HepG2 (cell line): ENCODE data around the gene MYLK. TPM values are rescaled to one million over a fixed set of nuclear protein-coding genes. Genes with fewer than 3 reads are reported as not detected.

Source experiments
- ATAC-seq: fragments of 200-7000 bp; cut with Tn5 transposase; 3 replicates; pipeline ENCODE4 v1.9.1; 2020; ENCODE audit warnings: mild to moderate bottlenecking, moderate library complexity
- BruUV-seq: library from RNA; stranded (reverse); fragments of 400-500 nt; replicated peaks from 2 replicates; lab custom pipeline; 2021; lab: Mats Ljungman, UMichigan
- CTCF ChIA-PET: fragments of 300-600 bp; formaldehyde crosslinking; extraction: SDS; loops from one replicate; lab custom pipeline; 2021; ENCODE audit warnings: low total read pairs, inconsistent platforms, low intra/inter-chr PET ratio; lab: Yijun Ruan, JAX
- POLR2A ChIA-PET: fragments of 350-600 bp; sonication (Branson Sonifier 250); formaldehyde crosslinking; loops from one replicate; lab custom pipeline; 2020; ENCODE audit warnings: antibody characterized with exemption, inconsistent platforms; lab: Yijun Ruan, JAX
- DNase-seq: peaks from one replicate; pipeline ENCODE4 v3.0.0-alpha.2; 2015; ENCODE audit warnings: low spot score
- FAIRE-seq: peaks from 3 replicates; lab custom pipeline; 2011; peaks lifted over from hg19 to GRCh38; lab: Jason Lieb, UNC
- H2AFZ ChIP-seq: one replicate; pipeline ENCODE4 v1.6.1; 2011; ENCODE audit warnings: low read length, inconsistent platforms
- H3K27ac ChIP-seq: fragments of 300-600 bp; 3 replicates; pipeline ENCODE4 v1.8.0; 2011; ENCODE audit warnings: mixed run types, mild to moderate bottlenecking, mixed read lengths, low read length, inconsistent platforms; ENCODE audit not compliant: insufficient read depth; ENCODE audit errors: extremely low read length
- H3K27me3 ChIP-seq, 2 experiments: fragments of 200-600 bp in 1 of 2; 2 replicates in 1 of 2; 3 replicates in 1 of 2; pipeline versions ENCODE4 v1.6.0 to v1.8.0; 2011; ENCODE audit warnings: low read length in 2 of 2, mild to moderate bottlenecking in 2 of 2, moderate library complexity in 2 of 2, inconsistent platforms in 1 of 2; ENCODE audit not compliant: insufficient read depth in 2 of 2, control insufficient read depth in 1 of 2
- H3K36me3 ChIP-seq, 2 experiments: fragments of 200-600 bp in 1 of 2; replicated peaks in 1 of 2; 2 replicates in 1 of 2; 3 replicates in 1 of 2; pipeline versions ENCODE4 v1.5.1 to v1.8.0; 2011; ENCODE audit warnings: low read length in 2 of 2, inconsistent platforms in 1 of 2; ENCODE audit not compliant: insufficient read depth in 2 of 2, control insufficient read depth in 1 of 2
- H3K4me1 ChIP-seq: 2 replicates; pipeline ENCODE4 v1.5.1; 2012; ENCODE audit warnings: low read length, inconsistent platforms; ENCODE audit not compliant: insufficient read depth
- H3K4me2 ChIP-seq: 2 replicates; pipeline ENCODE4 v1.6.0; 2011; ENCODE audit warnings: low read depth, low read length, inconsistent platforms
- H3K4me3 ChIP-seq, 3 experiments: fragments of 200-600 bp in 1 of 3; sonication (generic), shearing (Covaris generic) in 1 of 3; replicated peaks in 1 of 3; 2 replicates each; pipeline ENCODE4 v1.5.1; 2011 to 2016; ENCODE audit warnings: low read length in 3 of 3, inconsistent platforms in 2 of 3, low read depth in 2 of 3, mild to moderate bottlenecking in 2 of 3, control low read depth in 1 of 3, mixed read lengths in 1 of 3; ENCODE audit not compliant: insufficient read depth in 1 of 3
- H3K79me2 ChIP-seq: one replicate; pipeline ENCODE4 v1.6.1; 2011; ENCODE audit warnings: low read length, inconsistent platforms; ENCODE audit not compliant: insufficient read depth
- H3K9ac ChIP-seq: 2 replicates; pipeline ENCODE4 v1.6.0; 2011; ENCODE audit warnings: mild to moderate bottlenecking, low read depth, low read length, inconsistent platforms; ENCODE audit not compliant: insufficient read depth
- H3K9me3 ChIP-seq: 2 replicates; pipeline ENCODE4 v1.5.1; 2012; ENCODE audit warnings: mild to moderate bottlenecking, low read length
- H4K20me1 ChIP-seq: 2 replicates; pipeline ENCODE4 v1.6.0; 2011; ENCODE audit warnings: inconsistent platforms, mild to moderate bottlenecking, low read length, moderate library complexity; ENCODE audit not compliant: insufficient read depth
- MTF1 ChIP-seq: sonication (generic); formaldehyde crosslinking; IDR thresholded peaks from 2 replicates; pipeline ENCODE4 v1.5.0; 2020; ENCODE audit warnings: missing genetic modification reagents
- PRDM15 ChIP-seq: sonication (generic); formaldehyde crosslinking; IDR thresholded peaks from 2 replicates; pipeline ENCODE4 v1.4.0; 2020; ENCODE audit warnings: missing genetic modification reagents
- REL ChIP-seq: sonication (generic); formaldehyde crosslinking; conservative IDR thresholded peaks from 2 replicates; pipeline ENCODE4 v1.8.0; 2022; ENCODE audit warnings: mild to moderate bottlenecking, missing genetic modification reagents, moderate library complexity
- RXRB ChIP-seq: IDR thresholded peaks from 2 replicates; pipeline ENCODE4 v1.6.1; 2016; ENCODE audit warnings: borderline replicate concordance, missing genetic modification reagents, missing compliant biosample characterization
- TBX3 ChIP-seq: fragments of 450-650 bp; IDR thresholded peaks from 2 replicates; pipeline ENCODE4 v1.6.1; 2017; ENCODE audit warnings: antibody characterized with exemption, mild to moderate bottlenecking, inconsistent platforms, borderline replicate concordance
- ZMAT3 ChIP-seq: sonication (generic); formaldehyde crosslinking; conservative IDR thresholded peaks from 2 replicates; pipeline ENCODE4 v1.7.0; 2021; ENCODE audit warnings: missing genetic modification reagents
- ZNF367 ChIP-seq: sonication (generic); formaldehyde crosslinking; IDR thresholded peaks from 2 replicates; pipeline ENCODE4 v1.4.0; 2020; ENCODE audit warnings: missing genetic modification reagents, borderline replicate concordance
- ZNF766 ChIP-seq: sonication (generic); formaldehyde crosslinking; IDR thresholded peaks from 2 replicates; pipeline ENCODE4 v1.5.0; 2020; ENCODE audit warnings: missing genetic modification reagents, borderline replicate concordance
- ZNF773 ChIP-seq: sonication (generic); formaldehyde crosslinking; IDR thresholded peaks from 2 replicates; pipeline ENCODE4 v1.4.0; 2020; ENCODE audit warnings: missing genetic modification reagents, borderline replicate concordance
- ZNF792 ChIP-seq: IDR thresholded peaks from 2 replicates; pipeline ENCODE4 v1.6.1; 2016
- WGBS: methylation state at CpG from one replicate; pipeline ENCODE4 v1.1.6; 2017; ENCODE audit warnings: low lambda C conversion rate; 5-methylcytosine and 5-hydroxymethylcytosine counted together
- in situ Hi-C: cut with HindIII; loops from 2 replicates; pipeline ENCODE4 v1.10.0; 2017; ENCODE audit warnings: low pct_unique_long_range_greater_than_20kb; ENCODE audit not compliant: extremely low pct_ligation_motif_present
- intact Hi-C: fragments of 100-400 bp; cut with micrococcal nuclease; formaldehyde crosslinking; loops from one replicate; pipeline ENCODE4 v1.10.0; 2022; ENCODE audit not compliant: unreplicated experiment
- polyA plus RNA-seq, 8 experiments: library from polyadenylated mRNA; depleted of rRNA in 3 of 8; stranded (reverse) in 7 of 8; unstranded in 1 of 8; fragments of >200 nt; fragmentation: Illumina TruSeq in 4 of 8; extraction: Trizol in 4 of 8; gene quantifications; 2 replicates each; pipeline versions ENCODE4 v1.2.1 to v1.2.3, GENCODE V29; 2011 to 2016; ENCODE audit warnings: low read depth in 4 of 8, missing spikeins in 1 of 8, mixed read lengths in 1 of 8; ENCODE audit not compliant: insufficient read depth in 1 of 8
- total RNA-seq, 5 experiments: library from RNA; depleted of rRNA; stranded (reverse); fragments of >200 nt; fragmentation: Illumina TruSeq; extraction: Trizol; gene quantifications; 2 replicates each; pipeline ENCODE4 v1.2.3, GENCODE V29; 2016; ENCODE audit warnings: low read depth in 1 of 5
- TF ChIP-seq, protein P1 (sequence below): sonication (generic); formaldehyde crosslinking; IDR thresholded peaks from 2 replicates; pipeline ENCODE4 v1.8.0; 2022; ENCODE audit warnings: missing genetic modification reagents, mild to moderate bottlenecking, inconsistent platforms, borderline replicate concordance
- TF ChIP-seq, protein P2 (sequence below): sonication (generic); formaldehyde crosslinking; IDR thresholded peaks from 2 replicates; pipeline ENCODE4 v1.5.1; 2020; ENCODE audit warnings: mild to moderate bottlenecking, missing genetic modification reagents, moderate library complexity
- TF ChIP-seq, protein P3 (sequence below): sonication (generic); formaldehyde crosslinking; IDR thresholded peaks from 2 replicates; pipeline ENCODE4 v1.4.0; 2020; ENCODE audit warnings: missing genetic modification reagents, mild to moderate bottlenecking, borderline replicate concordance
- TF ChIP-seq, protein P4 (sequence below): sonication (generic); formaldehyde crosslinking; IDR thresholded peaks from 2 replicates; pipeline ENCODE4 v1.4.0; 2020; ENCODE audit warnings: mild to moderate bottlenecking, missing genetic modification reagents

MYLK gene
- total and polyA plus RNA-seq, 2 of the 13 experiments (the other 11 are each of a cell fraction or from before 2014, with no cell fraction given), result 10.6 to 34.9 TPM

GRCh38 chr3:123658852-123659206, 225.3 kb downstream of the MYLK start:
- no peaks in the 10 kb centered on the region for H4K20me1 ChIP-seq
- WGBS, result 100% methylated on average over 1 of the region's 1 CpG
- peaks cover 14 to 39% of the 10 kb centered on the region in 2 experiments for H3K36me3 ChIP-seq
- H3K27me3 ChIP-seq, result no peaks in the 10 kb centered on the region
- H3K4me2 ChIP-seq, result no peak overlapping the region
- no peaks in the 10 kb centered on the region for H3K9me3 ChIP-seq
- H3K4me1 ChIP-seq, result peaks cover 7% of the 10 kb centered on the region
- no peak overlapping the region for H3K27ac ChIP-seq
- in situ Hi-C loops (loop anchor here (5.0 kb wide), 1 partner anchor 38 kb away; no protein-coding TSS in a partner anchor), intact Hi-C loops (no loop called here)
- POLR2A ChIA-PET, result no interaction called here
- ATAC-seq (no peak), DNase-seq (no peak), FAIRE-seq (no peak)
- H3K4me3 ChIP-seq, result no peak overlapping the region
- no peak overlapping the region for H2AFZ ChIP-seq
- H3K9ac ChIP-seq, result no peak overlapping the region
- CTCF ChIA-PET, result no interaction called here
- TF ChIP-seq, protein P1, sequence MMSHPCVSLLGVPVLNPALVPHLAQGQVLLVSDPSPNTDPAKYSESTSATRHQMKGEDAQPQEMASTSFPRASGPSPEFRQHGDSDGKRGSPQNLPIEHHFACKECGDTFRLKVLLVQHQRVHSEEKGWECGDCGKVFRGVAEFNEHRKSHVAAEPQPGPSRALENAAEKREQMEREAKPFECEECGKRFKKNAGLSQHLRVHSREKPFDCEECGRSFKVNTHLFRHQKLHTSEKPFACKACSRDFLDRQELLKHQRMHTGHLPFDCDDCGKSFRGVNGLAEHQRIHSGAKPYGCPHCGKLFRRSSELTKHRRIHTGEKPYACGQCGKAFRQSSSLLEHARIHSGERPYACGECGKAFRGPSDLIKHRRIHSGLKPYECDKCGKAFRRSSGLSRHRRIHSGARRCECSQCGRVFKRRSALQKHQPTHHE (CRISPR knock-in tag), result no peak
- TF ChIP-seq TBX3 (no peak), ZNF766 (CRISPR knock-in tag) (no peak), ZNF792 (no peak), MTF1 (CRISPR knock-in tag) (no peak), REL (CRISPR knock-in tag) (no peak), ZNF367 (no peak), PRDM15 (CRISPR knock-in tag) (no peak), ZNF773 (CRISPR knock-in tag) (no peak), ZMAT3 (CRISPR knock-in tag) (no peak), RXRB (no peak)
- TF ChIP-seq, protein P2, sequence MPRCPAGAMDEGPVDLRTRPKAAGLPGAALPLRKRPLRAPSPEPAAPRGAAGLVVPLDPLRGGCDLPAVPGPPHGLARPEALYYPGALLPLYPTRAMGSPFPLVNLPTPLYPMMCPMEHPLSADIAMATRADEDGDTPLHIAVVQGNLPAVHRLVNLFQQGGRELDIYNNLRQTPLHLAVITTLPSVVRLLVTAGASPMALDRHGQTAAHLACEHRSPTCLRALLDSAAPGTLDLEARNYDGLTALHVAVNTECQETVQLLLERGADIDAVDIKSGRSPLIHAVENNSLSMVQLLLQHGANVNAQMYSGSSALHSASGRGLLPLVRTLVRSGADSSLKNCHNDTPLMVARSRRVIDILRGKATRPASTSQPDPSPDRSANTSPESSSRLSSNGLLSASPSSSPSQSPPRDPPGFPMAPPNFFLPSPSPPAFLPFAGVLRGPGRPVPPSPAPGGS, result no peak
- TF ChIP-seq, protein P3, sequence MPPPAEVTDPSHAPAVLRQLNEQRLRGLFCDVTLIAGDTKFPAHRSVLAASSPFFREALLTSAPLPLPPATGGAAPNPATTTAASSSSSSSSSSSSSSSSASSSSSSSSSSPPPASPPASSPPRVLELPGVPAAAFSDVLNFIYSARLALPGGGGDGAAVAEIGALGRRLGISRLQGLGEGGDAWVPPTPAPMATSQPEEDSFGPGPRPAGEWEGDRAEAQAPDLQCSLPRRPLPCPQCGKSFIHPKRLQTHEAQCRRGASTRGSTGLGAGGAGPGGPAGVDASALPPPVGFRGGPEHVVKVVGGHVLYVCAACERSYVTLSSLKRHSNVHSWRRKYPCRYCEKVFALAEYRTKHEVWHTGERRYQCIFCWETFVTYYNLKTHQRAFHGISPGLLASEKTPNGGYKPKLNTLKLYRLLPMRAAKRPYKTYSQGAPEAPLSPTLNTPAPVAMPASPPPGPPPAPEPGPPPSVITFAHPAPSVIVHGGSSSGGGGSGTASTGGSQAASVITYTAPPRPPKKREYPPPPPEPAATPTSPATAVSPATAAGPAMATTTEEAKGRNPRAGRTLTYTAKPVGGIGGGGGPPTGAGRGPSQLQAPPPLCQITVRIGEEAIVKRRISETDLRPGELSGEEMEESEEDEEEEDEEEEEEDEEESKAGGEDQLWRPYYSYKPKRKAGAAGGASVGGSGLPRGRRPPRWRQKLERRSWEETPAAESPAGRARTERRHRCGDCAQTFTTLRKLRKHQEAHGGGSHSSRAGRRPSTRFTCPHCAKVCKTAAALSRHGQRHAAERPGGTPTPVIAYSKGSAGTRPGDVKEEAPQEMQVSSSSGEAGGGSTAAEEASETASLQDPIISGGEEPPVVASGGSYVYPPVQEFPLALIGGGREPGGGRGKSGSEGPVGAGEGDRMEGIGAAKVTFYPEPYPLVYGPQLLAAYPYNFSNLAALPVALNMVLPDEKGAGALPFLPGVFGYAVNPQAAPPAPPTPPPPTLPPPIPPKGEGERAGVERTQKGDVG (CRISPR knock-in tag), result no peak
- TF ChIP-seq, protein P4, sequence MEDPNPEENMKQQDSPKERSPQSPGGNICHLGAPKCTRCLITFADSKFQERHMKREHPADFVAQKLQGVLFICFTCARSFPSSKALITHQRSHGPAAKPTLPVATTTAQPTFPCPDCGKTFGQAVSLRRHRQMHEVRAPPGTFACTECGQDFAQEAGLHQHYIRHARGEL, result no peak
- H3K79me2 ChIP-seq, result no peaks in the 10 kb centered on the region
- BruUV-seq, result no TSS peak
